ENCODE data around the gene BACE2. TPM values are rescaled to one million over a fixed set of nuclear protein-coding genes. Genes with fewer than 3 reads are reported as not detected.

The BACE2 gene
- total RNA-seq, 2 donors from 2014 or later, result 71.9 to 129 TPM

DNA sequence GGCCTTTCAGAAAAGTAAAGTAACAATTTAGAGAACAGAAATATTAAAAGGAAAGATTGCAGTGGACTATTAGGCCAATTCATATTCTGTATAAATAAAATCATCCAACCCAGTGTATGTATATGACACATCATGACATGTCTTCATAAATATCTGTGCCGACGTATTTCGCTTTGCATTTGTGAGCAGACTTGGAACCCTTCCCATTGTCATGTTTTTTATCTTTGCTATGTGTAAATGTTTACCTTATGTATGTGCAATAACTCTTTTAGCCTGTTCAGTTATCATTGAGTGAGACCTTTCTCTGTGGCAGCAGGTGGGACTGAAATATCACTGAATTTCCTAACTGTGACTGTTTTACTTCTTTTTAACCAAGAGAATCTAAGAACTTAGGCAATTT, 90.7 kb downstream of the BACE2 start:
- peaks cover 16% of the 10 kb centered on the region for H3K36me3 ChIP-seq
- no peaks in the 10 kb centered on the region for H3K27me3 ChIP-seq (replicated peaks; ENCODE audit: insufficient read depth)
- H3K4me3 ChIP-seq, result no peak overlapping the region
- H3K9me3 ChIP-seq, result no peaks in the 10 kb centered on the region
- ATAC-seq (ENCODE audit: insufficient number of reproducible peaks, low FRiP score, low read depth) (no peak), DNase-seq (ENCODE audit: low spot score) (no peak)
- TF ChIP-seq, protein P1, sequence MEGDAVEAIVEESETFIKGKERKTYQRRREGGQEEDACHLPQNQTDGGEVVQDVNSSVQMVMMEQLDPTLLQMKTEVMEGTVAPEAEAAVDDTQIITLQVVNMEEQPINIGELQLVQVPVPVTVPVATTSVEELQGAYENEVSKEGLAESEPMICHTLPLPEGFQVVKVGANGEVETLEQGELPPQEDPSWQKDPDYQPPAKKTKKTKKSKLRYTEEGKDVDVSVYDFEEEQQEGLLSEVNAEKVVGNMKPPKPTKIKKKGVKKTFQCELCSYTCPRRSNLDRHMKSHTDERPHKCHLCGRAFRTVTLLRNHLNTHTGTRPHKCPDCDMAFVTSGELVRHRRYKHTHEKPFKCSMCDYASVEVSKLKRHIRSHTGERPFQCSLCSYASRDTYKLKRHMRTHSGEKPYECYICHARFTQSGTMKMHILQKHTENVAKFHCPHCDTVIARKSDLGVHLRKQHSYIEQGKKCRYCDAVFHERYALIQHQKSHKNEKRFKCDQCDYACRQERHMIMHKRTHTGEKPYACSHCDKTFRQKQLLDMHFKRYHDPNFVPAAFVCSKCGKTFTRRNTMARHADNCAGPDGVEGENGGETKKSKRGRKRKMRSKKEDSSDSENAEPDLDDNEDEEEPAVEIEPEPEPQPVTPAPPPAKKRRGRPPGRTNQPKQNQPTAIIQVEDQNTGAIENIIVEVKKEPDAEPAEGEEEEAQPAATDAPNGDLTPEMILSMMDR (IDR thresholded peaks at IDR 0.05), result no peak
- no peak overlapping the region for H3K27ac ChIP-seq
- no peaks in the 10 kb centered on the region for H3K4me1 ChIP-seq (ENCODE audit: control insufficient read depth in 1 of 2, low read depth in 2 of 2)

DNA sequence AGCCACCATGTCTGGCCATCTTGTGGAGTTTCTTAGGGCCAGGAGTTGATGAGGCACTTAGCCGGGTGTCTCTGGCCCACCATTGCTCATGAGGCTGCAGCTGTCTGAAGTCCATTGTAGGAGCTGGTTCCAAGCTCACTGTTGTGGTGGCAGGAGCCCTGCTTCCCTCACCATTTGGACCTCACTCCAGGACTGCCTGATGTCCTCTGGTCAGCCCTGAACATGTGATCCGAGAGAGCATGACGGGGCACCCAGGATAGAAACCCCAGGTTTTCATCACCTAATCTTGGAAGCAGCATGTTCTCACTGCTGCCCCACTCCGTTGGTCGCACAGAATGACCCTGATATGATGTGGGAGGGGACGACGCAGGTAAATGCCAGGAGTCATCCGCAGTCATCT, 92.5 kb downstream of the BACE2 start:
- TF ChIP-seq, protein P1 (IDR thresholded peaks at IDR 0.05), result no peak
- DNase-seq (ENCODE audit: low spot score), result no peak
- H3K36me3 ChIP-seq, result peaks cover 9% of the 10 kb centered on the region

DNA sequence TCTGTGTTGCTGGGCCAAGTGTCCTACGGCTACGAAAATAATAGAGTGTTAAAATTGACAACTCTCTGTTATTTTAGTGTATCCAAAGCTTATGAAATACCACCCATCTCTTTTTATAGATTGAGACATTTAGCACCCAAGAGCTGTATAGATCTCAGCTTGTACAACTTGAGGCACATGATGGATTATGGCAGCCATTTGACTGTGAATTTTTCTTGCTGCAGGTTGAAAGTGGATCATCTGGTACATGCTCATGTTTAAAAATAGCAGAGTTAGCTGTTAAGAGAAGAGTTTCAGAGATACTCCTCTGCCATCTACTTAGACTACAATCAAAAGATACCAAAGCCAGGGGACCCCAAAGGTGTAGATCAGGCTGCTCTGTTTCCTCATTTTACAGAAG, 99.4 kb downstream of the BACE2 start:
- ATAC-seq (ENCODE audit: insufficient number of reproducible peaks, low FRiP score, low read depth), result no peak

More for the DNA sequence above, 92.5 kb downstream of the BACE2 start:
- Histone ChIP-seq H3K4me1 (ENCODE audit: control insufficient read depth in 1 of 2, low read depth in 2 of 2) (no peaks in the 10 kb centered on the region), H3K9me3 (no peaks in the 10 kb centered on the region), H3K4me3 (no peak overlapping the region), H3K27me3 (replicated peaks; ENCODE audit: insufficient read depth) (no peaks in the 10 kb centered on the region), H3K27ac (no peak overlapping the region)
- ATAC-seq (ENCODE audit: insufficient number of reproducible peaks, low FRiP score, low read depth), result no peak

DNA sequence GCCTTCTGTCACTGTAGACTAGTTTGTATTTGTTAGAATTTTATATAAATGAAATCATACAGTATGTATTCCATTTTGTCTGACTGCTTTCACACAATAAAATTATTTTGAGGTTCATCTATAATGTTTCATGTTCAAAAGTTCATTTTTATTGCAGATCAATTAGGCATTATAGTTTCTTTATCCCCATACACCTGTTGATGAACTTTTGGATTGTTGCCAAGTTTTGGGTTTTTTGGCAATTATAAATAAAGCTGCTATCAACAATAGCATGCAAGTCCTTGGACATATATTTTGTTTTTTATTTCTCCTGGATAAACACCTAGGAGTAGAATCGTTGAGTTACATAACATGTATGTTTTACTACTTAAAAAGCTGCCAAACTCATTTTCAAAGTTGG, 101.6 kb downstream of the BACE2 start:
- H3K27ac ChIP-seq, result no peak overlapping the region
- peaks cover 4% of the 10 kb centered on the region for H3K36me3 ChIP-seq
- no peak for DNase-seq (ENCODE audit: low spot score)
- no peaks in the 10 kb centered on the region for H3K4me1 ChIP-seq (ENCODE audit: control insufficient read depth in 1 of 2, low read depth in 2 of 2)
- no peak for ATAC-seq (ENCODE audit: insufficient number of reproducible peaks, low FRiP score, low read depth)
- TF ChIP-seq, protein P1 (IDR thresholded peaks at IDR 0.05), result no peak
- H3K27me3 ChIP-seq (replicated peaks; ENCODE audit: insufficient read depth), result no peaks in the 10 kb centered on the region
- peaks cover 4% of the 10 kb centered on the region for H3K9me3 ChIP-seq
- H3K4me3 ChIP-seq, result no peak overlapping the region

More for the DNA sequence above, 99.4 kb downstream of the BACE2 start:
- H3K4me3 ChIP-seq, result no peak overlapping the region
- TF ChIP-seq, protein P1 (IDR thresholded peaks at IDR 0.05), result no peak
- H3K4me1 ChIP-seq (ENCODE audit: control insufficient read depth in 1 of 2, low read depth in 2 of 2), result no peaks in the 10 kb centered on the region
- H3K27ac ChIP-seq, result no peak overlapping the region
- peaks cover 2% of the 10 kb centered on the region for H3K36me3 ChIP-seq
- no peak for DNase-seq (ENCODE audit: low spot score)
- no peaks in the 10 kb centered on the region for H3K27me3 ChIP-seq (replicated peaks; ENCODE audit: insufficient read depth)
- peaks cover 4% of the 10 kb centered on the region for H3K9me3 ChIP-seq

DNA sequence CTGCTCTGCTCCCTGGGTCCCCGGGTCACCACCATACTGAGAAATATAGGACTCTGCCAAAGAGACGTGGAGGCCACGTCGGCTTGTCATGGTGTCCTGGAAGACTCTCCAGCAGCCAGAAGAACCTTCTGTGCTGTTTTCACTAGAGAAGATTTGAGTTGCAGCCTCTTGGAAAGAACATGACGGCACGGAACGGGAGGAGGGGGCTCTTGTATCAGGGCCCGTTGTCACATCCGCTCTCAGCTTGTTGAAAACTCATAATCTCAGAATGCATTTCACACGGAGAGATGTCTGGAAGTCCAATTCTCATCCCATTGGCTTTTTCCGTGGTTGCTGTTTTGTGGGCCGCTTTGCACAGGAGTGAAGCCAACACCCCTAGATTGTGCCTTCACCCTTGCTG, 109.2 kb downstream of the BACE2 start:
- H3K4me3 ChIP-seq, result no peak overlapping the region
- peaks cover 1% of the 10 kb centered on the region for H3K9me3 ChIP-seq
- DNase-seq (ENCODE audit: low spot score), result no peak
- TF ChIP-seq, protein P1 (IDR thresholded peaks at IDR 0.05), result no peak
- no peak overlapping the region for H3K27ac ChIP-seq
- H3K27me3 ChIP-seq (replicated peaks; ENCODE audit: insufficient read depth), result no peaks in the 10 kb centered on the region
- no peak for ATAC-seq (ENCODE audit: insufficient number of reproducible peaks, low FRiP score, low read depth)
- peaks cover 8% of the 10 kb centered on the region for H3K36me3 ChIP-seq
- H3K4me1 ChIP-seq (ENCODE audit: control insufficient read depth in 1 of 2, low read depth in 2 of 2), result peaks cover 0 to 19% of the 10 kb centered on the region in 2 donors
